ENCODE measurements around the gene FGFR4.
A peak's percentile ranks its signal among the peaks of the same experiment; 100 is the strongest.

Gene FGFR4

GRCh38 chr5:177086654-177087397, at the start of gene FGFR4:
Gene FGFR4 (plus strand): TSS chr5:177086915. CDS start chr5:177089603, 2,688 bp downstream.
- DNase-seq (ENCODE audit: low read depth), result peak; percentile 53
- peak within 1 kb of the TSS; percentile 46 for H3K4me3 ChIP-seq (replicated peaks; ENCODE audit: low read depth, low read length)
- peak; percentile 24 for TF ChIP-seq CTCF (IDR thresholded peaks at IDR 0.05; ENCODE audit: low read length, missing control alignments)

GRCh38 chr5:177036921-177037320, 49.8 kb upstream of the FGFR4 start:
- H3K4me3 ChIP-seq (replicated peaks; ENCODE audit: low read depth, low read length), result no peak overlapping the region
- TF ChIP-seq CTCF (IDR thresholded peaks at IDR 0.05; ENCODE audit: low read length, missing control alignments), result no peak
- DNase-seq (ENCODE audit: low read depth), result no peak

GRCh38 chr5:177040814-177041420, 45.8 kb upstream of the FGFR4 start:
- DNase-seq (ENCODE audit: low read depth), result peak; percentile 27
- H3K4me3 ChIP-seq (replicated peaks; ENCODE audit: low read depth, low read length), result no peak overlapping the region
- TF ChIP-seq CTCF (IDR thresholded peaks at IDR 0.05; ENCODE audit: low read length, missing control alignments), result no peak

GRCh38 chr5:177041936-177042335, 44.8 kb upstream of the FGFR4 start:
- TF ChIP-seq CTCF (IDR thresholded peaks at IDR 0.05; ENCODE audit: low read length, missing control alignments), result no peak
- no peak overlapping the region for H3K4me3 ChIP-seq (replicated peaks; ENCODE audit: low read depth, low read length)
- no peak for DNase-seq (ENCODE audit: low read depth)

- no peak for TF ChIP-seq CTCF (IDR thresholded peaks at IDR 0.05; ENCODE audit: low read length, missing control alignments)
- no peak overlapping the region for H3K4me3 ChIP-seq (replicated peaks; ENCODE audit: low read depth, low read length)
- no peak for DNase-seq (ENCODE audit: low read depth)
These were observed 43.6 kb upstream of the FGFR4 start for GRCh38 chr5:177043114-177043513.

- H3K4me3 ChIP-seq (replicated peaks; ENCODE audit: low read depth, low read length), result no peak overlapping the region
- no peak for TF ChIP-seq CTCF (IDR thresholded peaks at IDR 0.05; ENCODE audit: low read length, missing control alignments)
- DNase-seq (ENCODE audit: low read depth), result no peak
These were observed 42.8 kb upstream of the FGFR4 start for GRCh38 chr5:177043958-177044357.
